ENCODE results near the gene SBSN.

DNA sequence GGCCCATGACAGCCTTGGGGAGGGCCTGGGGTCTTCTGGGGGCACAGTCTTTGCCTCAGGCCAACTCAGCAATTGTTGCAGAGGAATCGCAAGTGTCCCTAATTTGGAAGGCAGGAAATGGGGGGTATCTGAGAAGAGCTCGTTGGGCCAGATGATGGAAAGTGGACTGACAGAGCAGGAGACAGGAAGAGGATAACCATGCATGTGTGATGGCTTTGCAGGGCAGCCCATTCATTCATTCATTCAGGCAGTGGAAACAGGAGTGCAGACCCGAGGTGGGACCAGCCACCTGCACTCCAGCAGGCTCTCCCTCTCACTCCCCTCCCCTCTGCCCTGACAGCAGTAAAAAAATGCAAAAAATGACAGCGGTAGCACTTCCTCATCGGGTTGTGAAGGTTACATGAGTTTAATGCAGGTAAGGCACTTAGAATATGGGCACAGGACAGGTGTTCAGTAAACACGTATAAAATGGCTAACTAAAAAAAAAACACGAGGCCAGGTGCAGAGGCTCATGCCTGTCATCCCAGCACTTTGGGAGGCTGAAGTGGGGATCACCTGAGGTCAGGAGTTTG is 12.3 kb upstream of the SBSN start:
- TF ChIP-seq YY1 (IDR thresholded peaks at IDR 0.05; ENCODE audit: low read depth, low read length) (no peak), TAF1 (IDR thresholded peaks at IDR 0.05; ENCODE audit: borderline replicate concordance, low read depth, low read length) (no peak), HDAC2 (IDR thresholded peaks at IDR 0.05) (no peak), POLR2A (IDR thresholded peaks at IDR 0.05; ENCODE audit: low read depth, low read length) (no peak), ATF2 (IDR thresholded peaks at IDR 0.05; ENCODE audit: low read length) (no peak), PAX5 (IDR thresholded peaks at IDR 0.05; ENCODE audit: borderline replicate concordance, low read depth, low read length) (no peak)
- TF ChIP-seq, protein P1, sequence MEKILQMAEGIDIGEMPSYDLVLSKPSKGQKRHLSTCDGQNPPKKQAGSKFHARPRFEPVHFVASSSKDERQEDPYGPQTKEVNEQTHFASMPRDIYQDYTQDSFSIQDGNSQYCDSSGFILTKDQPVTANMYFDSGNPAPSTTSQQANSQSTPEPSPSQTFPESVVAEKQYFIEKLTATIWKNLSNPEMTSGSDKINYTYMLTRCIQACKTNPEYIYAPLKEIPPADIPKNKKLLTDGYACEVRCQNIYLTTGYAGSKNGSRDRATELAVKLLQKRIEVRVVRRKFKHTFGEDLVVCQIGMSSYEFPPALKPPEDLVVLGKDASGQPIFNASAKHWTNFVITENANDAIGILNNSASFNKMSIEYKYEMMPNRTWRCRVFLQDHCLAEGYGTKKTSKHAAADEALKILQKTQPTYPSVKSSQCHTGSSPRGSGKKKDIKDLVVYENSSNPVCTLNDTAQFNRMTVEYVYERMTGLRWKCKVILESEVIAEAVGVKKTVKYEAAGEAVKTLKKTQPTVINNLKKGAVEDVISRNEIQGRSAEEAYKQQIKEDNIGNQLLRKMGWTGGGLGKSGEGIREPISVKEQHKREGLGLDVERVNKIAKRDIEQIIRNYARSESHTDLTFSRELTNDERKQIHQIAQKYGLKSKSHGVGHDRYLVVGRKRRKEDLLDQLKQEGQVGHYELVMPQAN (conservative IDR thresholded peaks at IDR 0.05): no peak
- TF ChIP-seq, protein P2, sequence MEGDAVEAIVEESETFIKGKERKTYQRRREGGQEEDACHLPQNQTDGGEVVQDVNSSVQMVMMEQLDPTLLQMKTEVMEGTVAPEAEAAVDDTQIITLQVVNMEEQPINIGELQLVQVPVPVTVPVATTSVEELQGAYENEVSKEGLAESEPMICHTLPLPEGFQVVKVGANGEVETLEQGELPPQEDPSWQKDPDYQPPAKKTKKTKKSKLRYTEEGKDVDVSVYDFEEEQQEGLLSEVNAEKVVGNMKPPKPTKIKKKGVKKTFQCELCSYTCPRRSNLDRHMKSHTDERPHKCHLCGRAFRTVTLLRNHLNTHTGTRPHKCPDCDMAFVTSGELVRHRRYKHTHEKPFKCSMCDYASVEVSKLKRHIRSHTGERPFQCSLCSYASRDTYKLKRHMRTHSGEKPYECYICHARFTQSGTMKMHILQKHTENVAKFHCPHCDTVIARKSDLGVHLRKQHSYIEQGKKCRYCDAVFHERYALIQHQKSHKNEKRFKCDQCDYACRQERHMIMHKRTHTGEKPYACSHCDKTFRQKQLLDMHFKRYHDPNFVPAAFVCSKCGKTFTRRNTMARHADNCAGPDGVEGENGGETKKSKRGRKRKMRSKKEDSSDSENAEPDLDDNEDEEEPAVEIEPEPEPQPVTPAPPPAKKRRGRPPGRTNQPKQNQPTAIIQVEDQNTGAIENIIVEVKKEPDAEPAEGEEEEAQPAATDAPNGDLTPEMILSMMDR (IDR thresholded peaks at IDR 0.05 in 2 of 3, conservative IDR thresholded peaks at IDR 0.05 in 1 of 3; ENCODE audit: control insufficient read depth in 2 of 3, extremely low read depth in 1 of 3, insufficient read depth in 1 of 3, low read depth in 3 of 3, low read length in 3 of 3): no peak

All from GM12878 (cell line).